ENCODE data around the gene TMEM215. TPM values are rescaled to one million over a fixed set of nuclear protein-coding genes. Genes with fewer than 3 reads are reported as not detected.

Gene TMEM215
- total and polyA plus RNA-seq, 2 of the 8 experiments (the other 6 are each of a cell fraction or from before 2014, with no cell fraction given): 0.33 to 0.67 TPM

DNA sequence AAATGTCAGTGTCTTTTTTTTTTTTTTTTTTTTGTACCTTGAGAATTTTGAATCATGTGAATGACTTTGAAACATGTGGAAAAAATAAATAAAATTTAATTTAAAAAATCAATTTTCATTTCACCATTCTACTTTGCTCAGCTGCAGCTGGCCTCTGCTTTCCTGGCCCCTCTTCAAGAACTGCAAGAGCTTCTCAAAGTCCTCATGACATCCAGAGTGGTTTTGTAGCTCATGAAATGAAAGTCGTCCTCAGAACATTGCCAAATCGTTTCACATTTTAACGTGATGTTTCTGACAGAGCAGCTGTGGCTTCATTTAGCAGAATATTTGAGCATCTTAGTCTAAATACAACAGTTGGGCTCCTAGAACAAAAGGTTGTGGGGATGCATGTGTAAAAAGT lies 47.9 kb upstream of the TMEM215 start:
- Histone ChIP-seq H3K9me3 (ENCODE audit: insufficient read depth in 2 of 2, low read depth in 1 of 2, low read length in 1 of 2) (no peaks in the 10 kb centered on the region), H4K91ac (replicated peaks; ENCODE audit: insufficient read length, low read length) (no peak overlapping the region), H2AK5ac (ENCODE audit: low read depth, low read length) (no peak overlapping the region), H3K23ac (ENCODE audit: insufficient read length) (no peak overlapping the region), H4K20me1 (replicated peaks in 1 of 2; ENCODE audit: control insufficient read depth in 1 of 2, insufficient read depth in 2 of 2, low read length in 2 of 2) (no peaks in the 10 kb centered on the region), H2BK120ac (replicated peaks; ENCODE audit: low read depth, low read length) (no peak overlapping the region), H3K36me3 (ENCODE audit: control insufficient read depth in 2 of 4, insufficient read depth in 4 of 4, low read length in 3 of 4) (no peaks in the 10 kb centered on the region), H3K9ac (replicated peaks in 1 of 4; ENCODE audit: extremely low read depth in 1 of 4, low read depth in 3 of 4, low read length in 3 of 4) (no peak overlapping the region), H4K8ac (ENCODE audit: extremely low read depth, insufficient read depth, low read length) (no peak overlapping the region), H4K5ac (ENCODE audit: insufficient read length, low read depth, low read length) (no peak overlapping the region), H2AFZ (ENCODE audit: low read length) (no peak overlapping the region), H2BK15ac (ENCODE audit: low read length) (0 out of 2 replicates have a peak overlapping the region, but pooled peaks have one; percentile 72), H3K56ac (replicated peaks; ENCODE audit: insufficient read length, low read depth, low read length) (no peak overlapping the region), H2BK20ac (ENCODE audit: low read length) (no peak overlapping the region), H3K14ac (ENCODE audit: insufficient read length) (no peak overlapping the region), H3K79me1 (ENCODE audit: low read depth, low read length) (no peaks in the 10 kb centered on the region), H3K4me2 (ENCODE audit: insufficient read depth in 1 of 2, low read depth in 2 of 2, low read length in 2 of 2) (no peak overlapping the region), H3K23me2 (ENCODE audit: low read depth, low read length) (no peaks in the 10 kb centered on the region), H2BK5ac (ENCODE audit: low read depth, low read length) (no peak overlapping the region), H3K4ac (replicated peaks; ENCODE audit: insufficient read length, low read depth, low read length) (no peak overlapping the region), H3K79me2 (ENCODE audit: control insufficient read depth in 1 of 2, insufficient read depth in 2 of 2, low read length in 2 of 2) (no peaks in the 10 kb centered on the region), H3K27me3 (replicated peaks in 1 of 4; ENCODE audit: control insufficient read depth in 3 of 4, extremely low read depth in 1 of 4, insufficient read depth in 3 of 4, low read length in 3 of 4) (no peaks in the 10 kb centered on the region), H2BK12ac (ENCODE audit: low read depth, low read length) (no peak overlapping the region), H3K4me3 (ENCODE audit: extremely low read depth in 1 of 4, insufficient read depth in 2 of 4, low read depth in 3 of 4, low read length in 4 of 4) (no peak overlapping the region), H3K27ac (ENCODE audit: low read depth, low read length) (no peak overlapping the region), H3K4me1 (replicated peaks in 1 of 4; ENCODE audit: control insufficient read depth in 3 of 4, insufficient read depth in 4 of 4, low read length in 3 of 4) (no peaks in the 10 kb centered on the region), H3K18ac (ENCODE audit: extremely low read depth, low read length) (no peak overlapping the region)
- no peak for TF ChIP-seq GABPA (IDR thresholded peaks at IDR 0.05; ENCODE audit: borderline replicate concordance, insufficient read depth, low read length)
- TF ChIP-seq SP4 (IDR thresholded peaks at IDR 0.05; ENCODE audit: low read length): no peak
- no peak for TF ChIP-seq BACH1 (IDR thresholded peaks at IDR 0.05; ENCODE audit: low read length)
- TF ChIP-seq KDM4A (IDR thresholded peaks at IDR 0.05; ENCODE audit: low read depth, low read length, severe bottlenecking): no peak
- TF ChIP-seq RNF2 (IDR thresholded peaks at IDR 0.05; ENCODE audit: borderline replicate concordance, low read depth, low read length, missing control alignments, poor library complexity, severe bottlenecking): no peak
- no peak for TF ChIP-seq NRF1 (IDR thresholded peaks at IDR 0.05; ENCODE audit: low read depth, low read length)
- no peak for TF ChIP-seq SUZ12 (IDR thresholded peaks at IDR 0.05; ENCODE audit: low read length)
- TF ChIP-seq KDM5A (IDR thresholded peaks at IDR 0.05; ENCODE audit: low read length): no peak
- no peak for TF ChIP-seq SIX5 (IDR thresholded peaks at IDR 0.05; ENCODE audit: low read depth, low read length)
- no peak for TF ChIP-seq TCF12 (IDR thresholded peaks at IDR 0.05; ENCODE audit: low read depth, low read length)
- no peak for TF ChIP-seq KDM1A (IDR thresholded peaks at IDR 0.05; ENCODE audit: borderline replicate concordance, low read length)
- TF ChIP-seq YY1 (IDR thresholded peaks at IDR 0.05; ENCODE audit: low read depth, low read length): no peak
- no peak for TF ChIP-seq JUND (IDR thresholded peaks at IDR 0.05; ENCODE audit: low read length)
- TF ChIP-seq, protein P1, sequence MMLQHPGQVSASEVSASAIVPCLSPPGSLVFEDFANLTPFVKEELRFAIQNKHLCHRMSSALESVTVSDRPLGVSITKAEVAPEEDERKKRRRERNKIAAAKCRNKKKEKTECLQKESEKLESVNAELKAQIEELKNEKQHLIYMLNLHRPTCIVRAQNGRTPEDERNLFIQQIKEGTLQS (IDR thresholded peaks at IDR 0.05; ENCODE audit: insufficient read depth, low read depth, low read length): no peak
- 50% methylated on average over 3 of the region's 3 CpGs; no CpG with 5 or more reads in 1 of the 2 experiments for WGBS, 2 experiments (ENCODE audit: extremely low coverage in 1 of 2, insufficient coverage in 1 of 2, insufficient read length in 1 of 2, insufficient replicate concordance in 2 of 2, low coverage in 1 of 2, low lambda C conversion rate in 2 of 2, missing lambda C conversion rate in 1 of 2)
- FAIRE-seq: no peak
- DNase-seq (ENCODE audit: low read depth in 1 of 2, low spot score in 2 of 2): no peak
- ChIA-PET POLR2A (ENCODE audit: partially characterized antibody) (no interaction called here), CTCF (ENCODE audit: partially characterized antibody) (interaction anchor here (0.7 kb wide), 1 partner anchor 17 kb away, joined by 4 read pairs; no protein-coding TSS in a partner anchor)

All from H1 (cell line).